Measurements from ENCODE around the gene MRNIP.

DNA sequence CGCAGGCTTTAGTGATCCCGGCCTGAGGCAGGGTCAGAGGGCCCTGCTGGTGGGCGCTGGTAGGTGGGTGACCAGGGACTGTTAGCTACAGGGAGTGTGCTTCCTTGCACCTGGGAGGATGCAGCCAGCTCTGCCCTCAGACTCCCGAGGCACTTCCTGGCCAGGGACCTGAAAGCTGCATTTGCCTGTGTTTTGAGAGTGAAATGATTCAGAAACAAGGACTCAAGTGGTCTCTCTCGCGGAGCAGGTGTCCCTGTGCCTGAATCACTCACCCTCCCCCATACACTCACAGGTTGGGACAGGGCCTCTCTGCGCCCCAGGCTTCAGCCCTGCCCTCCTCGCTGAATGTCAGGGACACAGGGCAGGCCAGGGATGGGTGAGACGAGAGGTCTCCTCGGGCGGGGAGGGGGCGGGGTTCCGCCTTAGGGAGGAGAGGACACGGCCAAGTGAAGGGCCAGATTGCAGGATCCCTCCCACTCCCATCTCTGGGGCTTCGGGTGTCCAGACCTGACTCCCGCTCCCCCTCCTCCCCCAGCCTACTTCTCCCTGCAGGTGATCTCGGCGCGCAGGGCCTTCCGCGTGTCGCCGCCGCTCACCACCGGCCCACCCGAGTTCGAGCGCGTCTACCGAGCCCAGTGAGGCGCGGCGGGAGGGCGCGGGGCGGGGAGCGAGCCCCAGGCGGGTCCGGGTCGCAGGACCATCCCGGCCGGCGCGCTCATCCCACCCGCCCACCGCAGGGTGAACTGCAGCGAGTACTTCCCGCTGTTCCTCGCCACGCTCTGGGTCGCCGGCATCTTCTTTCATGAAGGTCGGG, 63.4 kb downstream of the MRNIP start:
- TF ChIP-seq GABPA (IDR thresholded peaks at IDR 0.05; ENCODE audit: borderline replicate concordance, insufficient read depth, low read length): no peak
- no peak; a peak in 1 of 4 replicates for TF ChIP-seq SIN3A (conservative IDR thresholded peaks at IDR 0.05 in 1 of 2, IDR thresholded peaks at IDR 0.05 in 1 of 2; ENCODE audit: low read depth in 1 of 2, low read length in 2 of 2)
- no peak for TF ChIP-seq RAD21 (IDR thresholded peaks at IDR 0.05 in 1 of 2, conservative IDR thresholded peaks at IDR 0.05 in 1 of 2; ENCODE audit: low read depth in 2 of 2, low read length in 2 of 2)
- TF ChIP-seq, protein P1, sequence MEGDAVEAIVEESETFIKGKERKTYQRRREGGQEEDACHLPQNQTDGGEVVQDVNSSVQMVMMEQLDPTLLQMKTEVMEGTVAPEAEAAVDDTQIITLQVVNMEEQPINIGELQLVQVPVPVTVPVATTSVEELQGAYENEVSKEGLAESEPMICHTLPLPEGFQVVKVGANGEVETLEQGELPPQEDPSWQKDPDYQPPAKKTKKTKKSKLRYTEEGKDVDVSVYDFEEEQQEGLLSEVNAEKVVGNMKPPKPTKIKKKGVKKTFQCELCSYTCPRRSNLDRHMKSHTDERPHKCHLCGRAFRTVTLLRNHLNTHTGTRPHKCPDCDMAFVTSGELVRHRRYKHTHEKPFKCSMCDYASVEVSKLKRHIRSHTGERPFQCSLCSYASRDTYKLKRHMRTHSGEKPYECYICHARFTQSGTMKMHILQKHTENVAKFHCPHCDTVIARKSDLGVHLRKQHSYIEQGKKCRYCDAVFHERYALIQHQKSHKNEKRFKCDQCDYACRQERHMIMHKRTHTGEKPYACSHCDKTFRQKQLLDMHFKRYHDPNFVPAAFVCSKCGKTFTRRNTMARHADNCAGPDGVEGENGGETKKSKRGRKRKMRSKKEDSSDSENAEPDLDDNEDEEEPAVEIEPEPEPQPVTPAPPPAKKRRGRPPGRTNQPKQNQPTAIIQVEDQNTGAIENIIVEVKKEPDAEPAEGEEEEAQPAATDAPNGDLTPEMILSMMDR (IDR thresholded peaks at IDR 0.05; ENCODE audit: control extremely low read depth in 1 of 3, insufficient read depth in 1 of 3, low read depth in 1 of 3, low read length in 3 of 3): no peak

All from H1 (cell line).